GM20431 (cell line): Measurements from ENCODE around the gene ATG101.

Experiments
- in situ Hi-C: fragments of 300-500 bp; cut with MseI, MboI; formaldehyde crosslinking; loops from one replicate; pipeline ENCODE4 v1.15.0; 2020; ENCODE audit warnings: low sequenced_read_pairs; ENCODE audit not compliant: unreplicated experiment

ATG101 gene

GRCh38 chr12:52056801-52057637 lies 12.8 kb upstream of the ATG101 start:
- in situ Hi-C loops: no loop called here

- in situ Hi-C loops: no loop called here
Measured at GRCh38 chr12:52057638-52058576, 11.9 kb upstream of the ATG101 start.

GRCh38 chr12:52058631-52059361 lies 11.0 kb upstream of the ATG101 start:
- in situ Hi-C loops: no loop called here

- in situ Hi-C loops: no loop called here
Measured at GRCh38 chr12:52059582-52060497, 9.9 kb upstream of the ATG101 start.

- in situ Hi-C loops: no loop called here
Measured at GRCh38 chr12:52060498-52061177, 9.1 kb upstream of the ATG101 start.

- in situ Hi-C loops: no loop called here
Measured at GRCh38 chr12:52061470-52062166, 8.2 kb upstream of the ATG101 start.

- in situ Hi-C loops: no loop called here
Measured at GRCh38 chr12:52062167-52063081, 7.4 kb upstream of the ATG101 start.

- in situ Hi-C loops: no loop called here
Measured at GRCh38 chr12:52063082-52063924, 6.5 kb upstream of the ATG101 start.

- in situ Hi-C loops: no loop called here
Measured at GRCh38 chr12:52063981-52064649, 5.7 kb upstream of the ATG101 start.

- in situ Hi-C loops: no loop called here
Measured at GRCh38 chr12:52066346-52067080, 3.3 kb upstream of the ATG101 start.

- in situ Hi-C loops: no loop called here
Measured at GRCh38 chr12:52067081-52067374, 2.8 kb upstream of the ATG101 start.

- in situ Hi-C loops: no loop called here
Measured at GRCh38 chr12:52070185-52070925, 577 bp downstream of the ATG101 start.

- in situ Hi-C loops: no loop called here
Measured at GRCh38 chr12:52073531-52074381, 4.0 kb downstream of the ATG101 start.
